Measurements from ENCODE around the gene OSBP2. TPM values are rescaled to one million over a fixed set of nuclear protein-coding genes. Genes with fewer than 3 reads are reported as not detected.

OSBP2 gene
- total RNA-seq, 1 experiment from 2014 or later, result 6.2 TPM

DNA sequence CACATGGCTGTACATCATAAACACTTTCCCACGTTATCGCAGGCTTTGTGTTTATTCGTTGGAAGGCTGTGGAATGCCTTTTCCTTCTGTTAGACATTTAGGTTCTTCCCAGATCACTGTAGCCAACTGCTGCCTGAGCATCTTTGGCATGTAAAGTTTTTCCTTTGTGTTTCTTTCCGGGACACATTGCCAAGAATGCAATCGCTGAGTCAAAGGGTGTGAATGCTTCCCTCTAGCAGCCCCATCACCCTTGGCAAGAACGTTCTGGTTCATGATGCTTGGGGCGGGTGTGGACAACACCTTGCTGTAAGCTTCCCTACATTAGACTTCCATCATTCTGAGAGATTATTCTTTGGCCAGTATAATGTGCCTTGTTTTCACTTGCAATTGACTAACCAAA, 136.2 kb downstream of the OSBP2 start:
- H3K36me3 Mint-ChIP-seq (ENCODE audit: insufficient read depth, unreplicated experiment), result no peaks in the 10 kb centered on the region
- Histone ChIP-seq H3K36me3 (ENCODE audit: control insufficient read depth, insufficient read depth, low read length) (no peaks in the 10 kb centered on the region), H3K4me3 (ENCODE audit: low read depth, low read length) (no peak overlapping the region), H3K9me3 (no peaks in the 10 kb centered on the region), H3K27me3 (replicated peaks; ENCODE audit: control insufficient read depth, insufficient read depth, low read length) (no peaks in the 10 kb centered on the region), H3K4me1 (no peaks in the 10 kb centered on the region)
- no peaks in the 10 kb centered on the region for H3K9me3 Mint-ChIP-seq (ENCODE audit: unreplicated experiment)
- ChIA-PET CTCF (no interaction called here), POLR2A (no interaction called here)
- TF ChIP-seq, protein P1, sequence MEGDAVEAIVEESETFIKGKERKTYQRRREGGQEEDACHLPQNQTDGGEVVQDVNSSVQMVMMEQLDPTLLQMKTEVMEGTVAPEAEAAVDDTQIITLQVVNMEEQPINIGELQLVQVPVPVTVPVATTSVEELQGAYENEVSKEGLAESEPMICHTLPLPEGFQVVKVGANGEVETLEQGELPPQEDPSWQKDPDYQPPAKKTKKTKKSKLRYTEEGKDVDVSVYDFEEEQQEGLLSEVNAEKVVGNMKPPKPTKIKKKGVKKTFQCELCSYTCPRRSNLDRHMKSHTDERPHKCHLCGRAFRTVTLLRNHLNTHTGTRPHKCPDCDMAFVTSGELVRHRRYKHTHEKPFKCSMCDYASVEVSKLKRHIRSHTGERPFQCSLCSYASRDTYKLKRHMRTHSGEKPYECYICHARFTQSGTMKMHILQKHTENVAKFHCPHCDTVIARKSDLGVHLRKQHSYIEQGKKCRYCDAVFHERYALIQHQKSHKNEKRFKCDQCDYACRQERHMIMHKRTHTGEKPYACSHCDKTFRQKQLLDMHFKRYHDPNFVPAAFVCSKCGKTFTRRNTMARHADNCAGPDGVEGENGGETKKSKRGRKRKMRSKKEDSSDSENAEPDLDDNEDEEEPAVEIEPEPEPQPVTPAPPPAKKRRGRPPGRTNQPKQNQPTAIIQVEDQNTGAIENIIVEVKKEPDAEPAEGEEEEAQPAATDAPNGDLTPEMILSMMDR (IDR thresholded peaks at IDR 0.05; ENCODE audit: insufficient read depth in 1 of 2, low read depth in 1 of 2, low read length in 1 of 2, severe bottlenecking in 1 of 2, unreplicated experiment in 1 of 2), result no peak
- peaks cover 20% of the 10 kb centered on the region for H3K27me3 Mint-ChIP-seq (ENCODE audit: insufficient read depth, unreplicated experiment)
- H3K4me3 Mint-ChIP-seq (ENCODE audit: unreplicated experiment), result no peak overlapping the region
- H3K4me1 Mint-ChIP-seq (ENCODE audit: low read depth, unreplicated experiment), result no peaks in the 10 kb centered on the region
- intact Hi-C loops (cut with micrococcal nuclease; ENCODE audit: unreplicated experiment), result no loop called here
- no peak overlapping the region for H3K27ac Mint-ChIP-seq (ENCODE audit: unreplicated experiment)
- BruUV-seq (replicated peaks), result no TSS peak
- no peak for DNase-seq

DNA sequence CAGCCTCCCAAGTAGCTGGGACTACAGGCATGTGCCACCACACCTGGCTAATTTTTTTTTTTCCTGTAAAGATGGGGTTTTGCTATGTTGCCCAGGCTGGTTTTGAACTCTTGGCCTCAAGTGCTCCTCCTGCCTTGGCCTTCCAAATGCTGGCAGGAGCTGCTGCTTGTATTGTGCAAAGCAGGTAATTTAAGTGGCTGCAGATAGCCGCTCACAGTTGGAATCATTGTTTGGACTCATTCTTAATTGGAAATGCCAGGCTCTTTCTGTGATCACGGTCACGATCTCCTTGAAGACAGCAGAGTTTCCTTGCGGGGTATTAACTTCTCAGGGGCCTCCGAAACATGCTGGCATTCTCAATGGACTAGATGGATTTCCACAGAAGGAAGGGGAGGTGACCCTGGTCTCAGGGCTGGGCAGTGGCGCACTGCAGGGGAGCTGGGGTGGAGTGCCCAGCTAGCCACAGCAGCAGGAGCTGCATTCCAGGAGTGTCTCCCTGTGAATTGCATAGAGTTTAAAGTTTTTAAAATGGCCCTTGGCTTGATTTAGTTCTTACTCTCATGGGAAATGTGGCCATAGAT, 137.8 kb downstream of the OSBP2 start:
- no peak for DNase-seq
- H3K4me1 Mint-ChIP-seq (ENCODE audit: low read depth, unreplicated experiment), result no peaks in the 10 kb centered on the region
- H3K4me3 Mint-ChIP-seq (ENCODE audit: unreplicated experiment), result no peak overlapping the region
- peaks cover 20% of the 10 kb centered on the region for H3K27me3 Mint-ChIP-seq (ENCODE audit: insufficient read depth, unreplicated experiment)
- H3K36me3 Mint-ChIP-seq (ENCODE audit: insufficient read depth, unreplicated experiment), result no peaks in the 10 kb centered on the region
- POLR2A ChIA-PET, result no interaction called here
- BruUV-seq (replicated peaks), result no TSS peak
- intact Hi-C loops (cut with micrococcal nuclease; ENCODE audit: unreplicated experiment), result no loop called here
- CTCF ChIA-PET, result no interaction called here
- no peaks in the 10 kb centered on the region for H3K9me3 Mint-ChIP-seq (ENCODE audit: unreplicated experiment)
- Histone ChIP-seq H3K27me3 (replicated peaks; ENCODE audit: control insufficient read depth, insufficient read depth, low read length) (no peaks in the 10 kb centered on the region), H3K36me3 (ENCODE audit: control insufficient read depth, insufficient read depth, low read length) (no peaks in the 10 kb centered on the region), H3K9me3 (no peaks in the 10 kb centered on the region), H3K4me1 (no peaks in the 10 kb centered on the region), H3K4me3 (ENCODE audit: low read depth, low read length) (no peak overlapping the region)
- H3K27ac Mint-ChIP-seq (ENCODE audit: unreplicated experiment), result no peak overlapping the region
- TF ChIP-seq, protein P1 (IDR thresholded peaks at IDR 0.05; ENCODE audit: insufficient read depth in 1 of 2, low read depth in 1 of 2, low read length in 1 of 2, severe bottlenecking in 1 of 2, unreplicated experiment in 1 of 2), result no peak

DNA sequence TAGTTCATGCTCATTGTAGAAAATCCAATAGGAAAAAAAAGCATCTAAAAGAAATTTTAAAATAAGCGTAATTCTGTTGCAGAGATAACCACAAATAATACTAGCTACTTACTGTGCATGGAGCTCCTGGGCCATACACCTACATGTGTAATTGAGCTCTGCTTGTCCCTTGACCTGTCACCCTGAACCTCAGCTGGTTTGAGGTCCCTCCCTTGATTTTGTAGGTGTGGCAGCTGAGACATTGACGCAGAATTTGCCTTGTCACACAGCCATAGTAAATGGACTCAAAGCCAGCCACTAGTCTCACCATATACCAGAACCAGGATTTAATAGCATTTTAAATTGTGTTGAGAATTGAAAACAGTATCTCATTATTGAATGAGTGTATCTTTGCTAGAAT, 138.6 kb downstream of the OSBP2 start:
- H3K36me3 ChIP-seq (ENCODE audit: control insufficient read depth, insufficient read depth, low read length), result no peaks in the 10 kb centered on the region
- H3K4me3 ChIP-seq (ENCODE audit: low read depth, low read length), result no peak overlapping the region
- no peaks in the 10 kb centered on the region for H3K4me1 ChIP-seq
- intact Hi-C loops (cut with micrococcal nuclease; ENCODE audit: unreplicated experiment), result no loop called here
- DNase-seq, result no peak
- H3K9me3 Mint-ChIP-seq (ENCODE audit: unreplicated experiment), result no peaks in the 10 kb centered on the region
- H3K27me3 ChIP-seq (replicated peaks; ENCODE audit: control insufficient read depth, insufficient read depth, low read length), result no peaks in the 10 kb centered on the region
- no peak overlapping the region for H3K27ac Mint-ChIP-seq (ENCODE audit: unreplicated experiment)
- TF ChIP-seq, protein P1 (IDR thresholded peaks at IDR 0.05; ENCODE audit: insufficient read depth in 1 of 2, low read depth in 1 of 2, low read length in 1 of 2, severe bottlenecking in 1 of 2, unreplicated experiment in 1 of 2), result no peak
- ChIA-PET POLR2A (no interaction called here), CTCF (no interaction called here)
- no peaks in the 10 kb centered on the region for H3K4me1 Mint-ChIP-seq (ENCODE audit: low read depth, unreplicated experiment)
- peaks cover 18% of the 10 kb centered on the region for H3K27me3 Mint-ChIP-seq (ENCODE audit: insufficient read depth, unreplicated experiment)
- no peak overlapping the region for H3K4me3 Mint-ChIP-seq (ENCODE audit: unreplicated experiment)
- H3K36me3 Mint-ChIP-seq (ENCODE audit: insufficient read depth, unreplicated experiment), result no peaks in the 10 kb centered on the region
- no TSS peak for BruUV-seq (replicated peaks)
- H3K9me3 ChIP-seq, result no peaks in the 10 kb centered on the region
